ENCODE results near the gene ACY1. TPM values are rescaled to one million over a fixed set of nuclear protein-coding genes. Genes with fewer than 3 reads are reported as not detected.

The ACY1 gene
- total RNA-seq, 2 donors from 2014 or later = 31.1 to 40.2 TPM

GRCh38 chr3:52006017-52006819 lies 22.9 kb downstream of the ACY1 start:
- H3K4me3 ChIP-seq = no peak overlapping the region
- TF ChIP-seq CTCF (IDR thresholded peaks at IDR 0.05) = no peak
- ATAC-seq (peak; percentile 8), DNase-seq (no peak)
- H3K27me3 ChIP-seq = no peaks in the 10 kb centered on the region
- intact Hi-C loops (cut with DNase I) = no loop called here
- peaks cover 20% of the 10 kb centered on the region for H3K4me1 ChIP-seq
- H3K36me3 ChIP-seq (replicated peaks in 1 of 2; ENCODE audit: insufficient read depth in 1 of 2, low read depth in 2 of 2) = no peaks in the 10 kb centered on the region
- H3K27ac ChIP-seq = peak overlapping the region in 2 of 4 donors; percentile 22 to 56
- no peaks in the 10 kb centered on the region for H3K9me3 ChIP-seq
- WGBS, 2 donors = 51 to 59% methylated on average over 6 to 8 of the region's 8 CpGs

- DNase-seq (no peak), ATAC-seq (no peak)
- intact Hi-C loops (cut with DNase I) = no loop called here
- no peak overlapping the region for H3K27ac ChIP-seq
- TF ChIP-seq CTCF (IDR thresholded peaks at IDR 0.05) (no peak), POLR2A (IDR thresholded peaks at IDR 0.05) (no peak)
- no peaks in the 10 kb centered on the region for H3K36me3 ChIP-seq (replicated peaks in 1 of 2; ENCODE audit: insufficient read depth in 1 of 2, low read depth in 2 of 2)
- 49 to 65% methylated on average over 2 to 6 of the region's 6 CpGs for WGBS, 2 donors
- H3K4me3 ChIP-seq = no peak overlapping the region
- H3K27me3 ChIP-seq = no peaks in the 10 kb centered on the region
- no peaks in the 10 kb centered on the region for H3K9me3 ChIP-seq
- peaks cover 14% of the 10 kb centered on the region for H3K4me1 ChIP-seq
Observed at GRCh38 chr3:52006820-52007133, 23.4 kb downstream of the ACY1 start.

- TF ChIP-seq CTCF (IDR thresholded peaks at IDR 0.05) (no peak), POLR2A (IDR thresholded peaks at IDR 0.05) (no peak)
- no peaks in the 10 kb centered on the region for H3K36me3 ChIP-seq (replicated peaks in 1 of 2; ENCODE audit: insufficient read depth in 1 of 2, low read depth in 2 of 2)
- intact Hi-C loops (cut with DNase I) = no loop called here
- H3K4me1 ChIP-seq = peaks cover 14% of the 10 kb centered on the region
- no peaks in the 10 kb centered on the region for H3K27me3 ChIP-seq
- H3K4me3 ChIP-seq = no peak overlapping the region
- WGBS, 2 donors = 67% methylated on average over 4 of the region's 4 CpGs
- DNase-seq (no peak), ATAC-seq (no peak)
- no peaks in the 10 kb centered on the region for H3K9me3 ChIP-seq
- H3K27ac ChIP-seq = no peak overlapping the region
Observed at GRCh38 chr3:52007291-52007690, 24.0 kb downstream of the ACY1 start.

GRCh38 chr3:52010431-52010830 lies 27.1 kb downstream of the ACY1 start:
- Histone ChIP-seq H3K4me3 (no peak overlapping the region), H3K9me3 (no peaks in the 10 kb centered on the region), H3K27ac (no peak overlapping the region), H3K4me1 (peaks cover 10% of the 10 kb centered on the region), H3K36me3 (replicated peaks in 1 of 2; ENCODE audit: insufficient read depth in 1 of 2, low read depth in 2 of 2) (no peaks in the 10 kb centered on the region), H3K27me3 (no peaks in the 10 kb centered on the region)
- ATAC-seq = no peak
- TF ChIP-seq POLR2A (IDR thresholded peaks at IDR 0.05) = no peak
- no peak for TF ChIP-seq CTCF (IDR thresholded peaks at IDR 0.05)
- intact Hi-C loops (cut with DNase I) = loop anchor here (10.0 kb wide), 1 partner anchor 344 kb away; no protein-coding TSS in a partner anchor
- no peak for DNase-seq

GRCh38 chr3:52012699-52013098 lies 29.4 kb downstream of the ACY1 start:
- no peaks in the 10 kb centered on the region for H3K36me3 ChIP-seq (replicated peaks in 1 of 2; ENCODE audit: insufficient read depth in 1 of 2, low read depth in 2 of 2)
- H3K4me1 ChIP-seq = no peaks in the 10 kb centered on the region
- H3K9me3 ChIP-seq = no peaks in the 10 kb centered on the region
- no peak for ATAC-seq
- H3K27me3 ChIP-seq = no peaks in the 10 kb centered on the region
- no peak overlapping the region for H3K27ac ChIP-seq
- 73 to 83% methylated on average over 4 to 7 of the region's 7 CpGs for WGBS, 2 donors
- DNase-seq = no peak
- H3K4me3 ChIP-seq = no peak overlapping the region
- intact Hi-C loops (cut with DNase I) = loop anchor here (10.0 kb wide), 1 partner anchor 342 kb away; no protein-coding TSS in a partner anchor
- TF ChIP-seq CTCF (IDR thresholded peaks at IDR 0.05) (no peak), POLR2A (IDR thresholded peaks at IDR 0.05) (no peak)

Data from body of pancreas (tissue), 4 donors.